Loucy (cell line): Measurements from ENCODE around the gene PRKN.

Source experiments
- H2AFZ ChIP-seq: fragments of 200-600 bp; sonication (generic); 2 replicates; pipeline ENCODE4 v1.6.0; 2016; ENCODE audit warnings: antibody characterized with exemption, mild to moderate bottlenecking, low read length, moderate library complexity
- H3F3A ChIP-seq: fragments of 200-600 bp; 2 replicates; pipeline ENCODE4 v1.6.0; 2016; ENCODE audit warnings: antibody characterized with exemption, low read depth, mild to moderate bottlenecking
- H3K27me3 ChIP-seq: fragments of 200-600 bp; sonication (generic); 2 replicates; pipeline ENCODE4 v1.6.1; 2014; ENCODE audit warnings: low read length, mild to moderate bottlenecking; ENCODE audit not compliant: insufficient read depth, poor library complexity, severe bottlenecking
- H3K36me3 ChIP-seq: fragments of 200-600 bp; sonication (generic); 2 replicates; pipeline ENCODE4 v1.6.1; 2016; ENCODE audit warnings: low read length; ENCODE audit not compliant: insufficient read depth
- H3K4me1 ChIP-seq: fragments of 200-600 bp; sonication (generic); 2 replicates; pipeline ENCODE4 v1.5.1; 2014; ENCODE audit warnings: low read length, mild to moderate bottlenecking; ENCODE audit not compliant: insufficient read depth, poor library complexity, severe bottlenecking
- H3K4me2 ChIP-seq: fragments of 200-600 bp; sonication (generic); 2 replicates; pipeline ENCODE4 v1.6.0; 2014; ENCODE audit warnings: antibody characterized with exemption, low read length, low read depth, mild to moderate bottlenecking; ENCODE audit not compliant: poor library complexity, severe bottlenecking
- H3K4me3 ChIP-seq: fragments of 200-600 bp; sonication (generic); 2 replicates; pipeline ENCODE4 v1.5.1; 2014; ENCODE audit warnings: low read length, mild to moderate bottlenecking, mixed read lengths; ENCODE audit not compliant: poor library complexity, severe bottlenecking
- H3K79me2 ChIP-seq: fragments of 200-600 bp; sonication (generic); 2 replicates; pipeline ENCODE4 v1.6.1; 2014; ENCODE audit warnings: low read length; ENCODE audit not compliant: insufficient read depth
- H3K9ac ChIP-seq: fragments of 200-600 bp; sonication (generic); 2 replicates; pipeline ENCODE4 v1.6.0; 2014; ENCODE audit warnings: mild to moderate bottlenecking, low read depth, low read length, moderate library complexity; ENCODE audit not compliant: poor library complexity, severe bottlenecking
- H3K9me2 ChIP-seq: fragments of 200-600 bp; sonication (generic); replicated peaks from 2 replicates; pipeline ENCODE4 v1.6.1; 2016; ENCODE audit warnings: low read depth, low read length, mixed read lengths
- H3K9me3 ChIP-seq: fragments of 200-600 bp; sonication (generic); 2 replicates; pipeline ENCODE4 v1.6.1; 2014; ENCODE audit warnings: mild to moderate bottlenecking, antibody characterized with exemption, low read length, low read depth; ENCODE audit not compliant: insufficient read depth
- H4K20me1 ChIP-seq: fragments of 200-600 bp; sonication (generic); 2 replicates; pipeline ENCODE4 v1.6.0; 2014; ENCODE audit warnings: antibody characterized with exemption, low read length, mild to moderate bottlenecking; ENCODE audit not compliant: insufficient read depth, poor library complexity, severe bottlenecking
- EZH2phosphoT487 ChIP-seq: fragments of 200-600 bp; IDR thresholded peaks from 2 replicates; pipeline ENCODE4 v1.6.1; 2018; ENCODE audit warnings: antibody characterized with exemption, mild to moderate bottlenecking, moderate library complexity, borderline replicate concordance
- TF ChIP-seq, protein P1 (sequence below): fragments of 200-600 bp; sonication (generic); conservative IDR thresholded peaks from 2 replicates; pipeline ENCODE4 v1.5.1; 2014; ENCODE audit warnings: mild to moderate bottlenecking, antibody characterized with exemption, low read length

Gene PRKN

DNA sequence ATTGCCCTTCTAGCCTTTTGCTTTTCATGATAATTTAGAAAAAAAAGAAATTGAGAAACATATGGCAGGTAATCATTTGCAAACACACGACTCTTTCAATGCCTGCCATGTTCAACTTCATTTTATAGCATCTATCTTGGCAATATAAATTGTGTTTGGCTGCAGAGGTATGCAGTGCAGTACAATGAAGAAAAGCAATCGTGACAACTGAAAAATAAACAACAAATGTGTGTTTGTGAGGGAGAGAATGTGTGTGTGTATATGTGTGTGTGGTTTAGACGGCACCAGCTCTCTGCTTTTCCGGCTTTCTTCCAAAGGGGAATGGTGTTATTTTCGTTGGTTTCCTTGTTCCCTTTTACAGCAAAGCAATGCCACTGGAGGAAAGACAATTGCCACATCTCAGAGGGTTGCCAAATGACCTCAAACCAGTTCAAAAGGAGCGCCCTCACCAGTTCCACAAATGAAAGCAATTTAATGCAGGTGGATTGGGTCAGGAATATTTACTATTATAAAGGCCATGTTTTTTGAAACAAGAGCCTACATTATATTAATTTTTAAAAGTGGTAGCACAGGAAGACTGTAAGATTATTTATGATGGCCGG, 587.2 kb downstream of the PRKN start:
- TF ChIP-seq, protein P1, sequence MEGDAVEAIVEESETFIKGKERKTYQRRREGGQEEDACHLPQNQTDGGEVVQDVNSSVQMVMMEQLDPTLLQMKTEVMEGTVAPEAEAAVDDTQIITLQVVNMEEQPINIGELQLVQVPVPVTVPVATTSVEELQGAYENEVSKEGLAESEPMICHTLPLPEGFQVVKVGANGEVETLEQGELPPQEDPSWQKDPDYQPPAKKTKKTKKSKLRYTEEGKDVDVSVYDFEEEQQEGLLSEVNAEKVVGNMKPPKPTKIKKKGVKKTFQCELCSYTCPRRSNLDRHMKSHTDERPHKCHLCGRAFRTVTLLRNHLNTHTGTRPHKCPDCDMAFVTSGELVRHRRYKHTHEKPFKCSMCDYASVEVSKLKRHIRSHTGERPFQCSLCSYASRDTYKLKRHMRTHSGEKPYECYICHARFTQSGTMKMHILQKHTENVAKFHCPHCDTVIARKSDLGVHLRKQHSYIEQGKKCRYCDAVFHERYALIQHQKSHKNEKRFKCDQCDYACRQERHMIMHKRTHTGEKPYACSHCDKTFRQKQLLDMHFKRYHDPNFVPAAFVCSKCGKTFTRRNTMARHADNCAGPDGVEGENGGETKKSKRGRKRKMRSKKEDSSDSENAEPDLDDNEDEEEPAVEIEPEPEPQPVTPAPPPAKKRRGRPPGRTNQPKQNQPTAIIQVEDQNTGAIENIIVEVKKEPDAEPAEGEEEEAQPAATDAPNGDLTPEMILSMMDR = no peak
- TF ChIP-seq EZH2phosphoT487 = no peak
- Histone ChIP-seq H3K9me3 (no peaks in the 10 kb centered on the region), H3K27me3 (no peaks in the 10 kb centered on the region)

DNA sequence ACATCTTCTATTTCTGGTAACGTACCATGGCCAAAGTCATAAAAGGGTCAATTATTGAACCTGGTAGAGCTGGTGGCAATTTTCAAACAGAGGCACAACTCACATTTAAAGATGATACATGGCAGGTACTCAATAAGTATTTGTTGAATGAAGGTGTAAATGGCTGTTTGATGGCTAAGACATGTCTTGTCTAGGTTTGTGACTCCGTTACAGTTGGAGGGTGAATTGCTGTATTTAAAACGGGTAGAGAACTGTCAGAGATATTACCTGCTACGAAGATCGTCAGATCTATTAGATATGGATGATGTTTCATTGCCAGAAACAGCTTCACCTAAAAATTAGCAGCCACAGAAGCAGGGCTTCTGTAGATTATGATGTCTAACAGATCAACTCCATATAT, 601.9 kb downstream of the PRKN start:
- Histone ChIP-seq H3K9ac (no peak overlapping the region), H3F3A (no peaks in the 10 kb centered on the region)

More for the DNA sequence above, 587.2 kb downstream of the PRKN start:
- H3K36me3 ChIP-seq = no peaks in the 10 kb centered on the region
- no peak overlapping the region for H2AFZ ChIP-seq
- H3K4me3 ChIP-seq = no peak overlapping the region
- no peak overlapping the region for H3K4me2 ChIP-seq
- H3K9ac ChIP-seq = no peak overlapping the region
- no peaks in the 10 kb centered on the region for H3K9me2 ChIP-seq
- H3K79me2 ChIP-seq = no peaks in the 10 kb centered on the region
- H4K20me1 ChIP-seq = no peaks in the 10 kb centered on the region
- H3F3A ChIP-seq = no peaks in the 10 kb centered on the region
- H3K4me1 ChIP-seq = no peaks in the 10 kb centered on the region

DNA sequence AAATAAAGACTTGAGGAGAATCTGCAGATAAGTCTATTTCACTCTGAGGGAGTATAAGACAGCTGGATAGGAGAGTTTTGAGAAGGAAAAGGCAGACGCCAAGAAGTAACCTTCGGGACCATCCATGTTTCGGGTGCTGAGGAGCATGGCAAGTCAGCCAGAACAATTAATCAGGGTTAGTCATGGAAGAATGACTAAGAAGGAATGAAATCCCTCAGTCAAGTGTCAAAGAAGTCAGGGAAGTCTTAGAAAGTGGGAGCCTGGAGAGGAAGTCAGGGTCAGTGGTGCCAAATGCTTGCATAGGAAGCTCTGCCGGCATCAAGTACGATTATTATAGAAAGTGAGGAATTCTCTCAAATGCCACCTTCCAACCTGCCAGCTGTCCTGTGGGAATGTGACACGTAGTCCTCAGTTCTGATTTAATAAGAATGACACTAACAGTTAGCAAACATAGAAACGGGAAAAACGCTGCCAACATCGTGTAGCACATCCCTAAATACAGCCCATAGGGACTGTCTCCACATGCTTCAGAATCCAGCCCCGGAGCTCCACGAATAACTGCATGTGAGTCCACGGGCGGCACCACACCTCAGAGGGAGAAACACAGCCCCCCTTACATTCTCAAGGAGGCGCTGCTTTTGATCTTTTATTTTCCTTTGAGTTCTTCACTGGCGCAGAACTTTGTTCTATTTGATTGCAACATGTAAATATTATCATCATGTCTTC, 602.7 kb downstream of the PRKN start:
- H3F3A ChIP-seq = no peaks in the 10 kb centered on the region
- TF ChIP-seq EZH2phosphoT487 = no peak
- TF ChIP-seq, protein P1 = no peak
- H3K27me3 ChIP-seq = no peaks in the 10 kb centered on the region
- H3K79me2 ChIP-seq = no peaks in the 10 kb centered on the region
- no peak overlapping the region for H3K4me2 ChIP-seq
- no peaks in the 10 kb centered on the region for H4K20me1 ChIP-seq
- no peaks in the 10 kb centered on the region for H3K4me1 ChIP-seq
- H3K4me3 ChIP-seq = no peak overlapping the region
- 0 out of 2 replicates have a peak, but pooled peaks cover 3% of the 10 kb centered on the region for H3K9me3 ChIP-seq
- H2AFZ ChIP-seq = no peak overlapping the region
- no peaks in the 10 kb centered on the region for H3K36me3 ChIP-seq
- H3K9me2 ChIP-seq = no peaks in the 10 kb centered on the region
- no peak overlapping the region for H3K9ac ChIP-seq

More for the DNA sequence above, 601.9 kb downstream of the PRKN start:
- Histone ChIP-seq H3K9me2 (no peaks in the 10 kb centered on the region), H3K9me3 (0 out of 2 replicates have a peak, but pooled peaks cover 3% of the 10 kb centered on the region), H3K4me3 (no peak overlapping the region), H4K20me1 (no peaks in the 10 kb centered on the region), H2AFZ (no peak overlapping the region), H3K36me3 (no peaks in the 10 kb centered on the region), H3K4me2 (no peak overlapping the region), H3K79me2 (no peaks in the 10 kb centered on the region), H3K27me3 (no peaks in the 10 kb centered on the region), H3K4me1 (no peaks in the 10 kb centered on the region)
- TF ChIP-seq, protein P1 = no peak
- no peak for TF ChIP-seq EZH2phosphoT487
